IMR-90 (cell line): ENCODE data around the gene SLC9A1.

Source experiments
- BHLHE40 ChIP-seq: fragments of 150-350 bp; IDR thresholded peaks from 2 replicates; pipeline ENCODE4 v1.6.1; 2016; ENCODE audit warnings: mild to moderate bottlenecking, low read depth, low read length
- FOS ChIP-seq: fragments of 150-350 bp; IDR thresholded peaks from 2 replicates; pipeline ENCODE4 v1.6.1; 2016; ENCODE audit warnings: low read depth, low read length
- MAZ ChIP-seq: IDR thresholded peaks from 2 replicates; pipeline ENCODE4 v1.6.1; 2012; ENCODE audit warnings: low read depth, mild to moderate bottlenecking, low read length, improper control_type of control experiment, moderate library complexity, borderline replicate concordance
- MXI1 ChIP-seq: IDR thresholded peaks from 2 replicates; pipeline ENCODE4 v1.6.1; 2012; ENCODE audit warnings: low read depth, mild to moderate bottlenecking, low read length, moderate library complexity, borderline replicate concordance
- POLR2A ChIP-seq: IDR thresholded peaks from 2 replicates; pipeline ENCODE4 v1.6.1; 2012; ENCODE audit warnings: mild to moderate bottlenecking, low read depth, low read length
- RAD21 ChIP-seq: IDR thresholded peaks from 2 replicates; pipeline ENCODE4 v1.6.1; 2012; ENCODE audit warnings: low read length, improper control_type of control experiment
- RCOR1 ChIP-seq: IDR thresholded peaks from 2 replicates; pipeline ENCODE4 v1.6.1; 2012; ENCODE audit warnings: mild to moderate bottlenecking, low read length, improper control_type of control experiment; ENCODE audit not compliant: insufficient replicate concordance
- SMC3 ChIP-seq: fragments of 150-350 bp; IDR thresholded peaks from 2 replicates; pipeline ENCODE4 v1.6.1; 2016; ENCODE audit warnings: low read depth, mild to moderate bottlenecking, antibody characterized with exemption, low read length, moderate library complexity
- USF2 ChIP-seq: fragments of 150-350 bp; IDR thresholded peaks from 2 replicates; pipeline ENCODE4 v1.6.1; 2017; ENCODE audit warnings: mild to moderate bottlenecking, antibody characterized with exemption, low read length, low read depth
- TF ChIP-seq, protein P1 (sequence below): conservative IDR thresholded peaks from 2 replicates; pipeline ENCODE4 v1.5.1; 2012; ENCODE audit warnings: mild to moderate bottlenecking, low read depth, low read length, improper control_type of control experiment

GRCh38 chr1:27108588-27108987, 46.3 kb downstream of the SLC9A1 start:
- TF ChIP-seq, protein P1, sequence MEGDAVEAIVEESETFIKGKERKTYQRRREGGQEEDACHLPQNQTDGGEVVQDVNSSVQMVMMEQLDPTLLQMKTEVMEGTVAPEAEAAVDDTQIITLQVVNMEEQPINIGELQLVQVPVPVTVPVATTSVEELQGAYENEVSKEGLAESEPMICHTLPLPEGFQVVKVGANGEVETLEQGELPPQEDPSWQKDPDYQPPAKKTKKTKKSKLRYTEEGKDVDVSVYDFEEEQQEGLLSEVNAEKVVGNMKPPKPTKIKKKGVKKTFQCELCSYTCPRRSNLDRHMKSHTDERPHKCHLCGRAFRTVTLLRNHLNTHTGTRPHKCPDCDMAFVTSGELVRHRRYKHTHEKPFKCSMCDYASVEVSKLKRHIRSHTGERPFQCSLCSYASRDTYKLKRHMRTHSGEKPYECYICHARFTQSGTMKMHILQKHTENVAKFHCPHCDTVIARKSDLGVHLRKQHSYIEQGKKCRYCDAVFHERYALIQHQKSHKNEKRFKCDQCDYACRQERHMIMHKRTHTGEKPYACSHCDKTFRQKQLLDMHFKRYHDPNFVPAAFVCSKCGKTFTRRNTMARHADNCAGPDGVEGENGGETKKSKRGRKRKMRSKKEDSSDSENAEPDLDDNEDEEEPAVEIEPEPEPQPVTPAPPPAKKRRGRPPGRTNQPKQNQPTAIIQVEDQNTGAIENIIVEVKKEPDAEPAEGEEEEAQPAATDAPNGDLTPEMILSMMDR: no peak
- TF ChIP-seq POLR2A (no peak), RCOR1 (no peak), SMC3 (no peak), MXI1 (no peak), RAD21 (no peak), BHLHE40 (no peak), USF2 (no peak), MAZ (no peak), FOS (no peak)
